GM20000 (cell line): Measurements from ENCODE around the gene KIF26B.

Experiments used
- DNase-seq: peaks from one replicate; pipeline ENCODE4 v3.0.0; 2012; ENCODE audit warnings: low spot score
- CTCF ChIP-seq: IDR thresholded peaks from 2 replicates; pipeline ENCODE4 v1.5.1; 2012; ENCODE audit warnings: mild to moderate bottlenecking, control low read depth; ENCODE audit errors: extremely low read depth, missing control alignments

The KIF26B gene

GRCh38 chr1:245182028-245182427, 27.2 kb downstream of the KIF26B start:
- DNase-seq = no peak
- TF ChIP-seq CTCF = no peak

GRCh38 chr1:245183429-245183828, 28.6 kb downstream of the KIF26B start:
- no peak for TF ChIP-seq CTCF
- no peak for DNase-seq

GRCh38 chr1:245184779-245185178, 30.0 kb downstream of the KIF26B start:
- no peak for DNase-seq
- no peak for TF ChIP-seq CTCF

GRCh38 chr1:245188403-245188802, 33.6 kb downstream of the KIF26B start:
- DNase-seq = no peak
- TF ChIP-seq CTCF = no peak

- DNase-seq = no peak
- no peak for TF ChIP-seq CTCF
These were observed 40.6 kb downstream of the KIF26B start for GRCh38 chr1:245195398-245195797.

- DNase-seq = no peak
- TF ChIP-seq CTCF = no peak
These were observed 42.3 kb downstream of the KIF26B start for GRCh38 chr1:245197121-245197520.

- no peak for TF ChIP-seq CTCF
These were observed 43.2 kb downstream of the KIF26B start for GRCh38 chr1:245197911-245198379.

More at GRCh38 chr1:245197911-245198379, 43.2 kb downstream of the KIF26B start:
- DNase-seq = no peak
